AG08395 (cell line): Measurements from ENCODE around the gene CRABP2.

Source experiments
- DNase-seq: peaks from one replicate; pipeline ENCODE4 v3.0.0; 2012; ENCODE audit warnings: mixed read lengths, low spot score

Gene CRABP2

GRCh38 chr1:156708218-156708661, 2.9 kb upstream of the CRABP2 start:
- peak; percentile 54 for DNase-seq

- peak; percentile 74 for DNase-seq
Observed at GRCh38 chr1:156707417-156708217, 2.2 kb upstream of the CRABP2 start.

GRCh38 chr1:156706657-156707416, 1.5 kb upstream of the CRABP2 start:
- DNase-seq, result peak; percentile 81

GRCh38 chr1:156705918-156706656, 704 bp upstream of the CRABP2 start:
- peak; percentile 72 for DNase-seq

- DNase-seq, result peak; percentile 74
Observed at GRCh38 chr1:156704930-156705320, 458 bp downstream of the CRABP2 start.

GRCh38 chr1:156704166-156704711, 1.1 kb downstream of the CRABP2 start:
- DNase-seq, result no peak

- no peak for DNase-seq
Observed at GRCh38 chr1:156703741-156704140, 1.6 kb downstream of the CRABP2 start.

GRCh38 chr1:156703336-156703735, 2.0 kb downstream of the CRABP2 start:
- DNase-seq, result no peak

GRCh38 chr1:156700736-156701531, 4.4 kb downstream of the CRABP2 start:
- DNase-seq, result no peak

GRCh38 chr1:156698995-156699394, 6.4 kb downstream of the CRABP2 start:
- DNase-seq, result no peak

- no peak for DNase-seq
Observed at GRCh38 chr1:156697481-156697880, 7.9 kb downstream of the CRABP2 start.

GRCh38 chr1:156696755-156697154, 8.6 kb downstream of the CRABP2 start:
- DNase-seq, result no peak

GRCh38 chr1:156694690-156694962, 10.8 kb downstream of the CRABP2 start:
- no peak for DNase-seq

GRCh38 chr1:156693848-156694689, 11.3 kb downstream of the CRABP2 start:
- DNase-seq, result no peak

- no peak for DNase-seq
Observed at GRCh38 chr1:156692925-156693847, 12.2 kb downstream of the CRABP2 start.

GRCh38 chr1:156692441-156692924, 12.9 kb downstream of the CRABP2 start:
- no peak for DNase-seq

- DNase-seq, result no peak
Observed at GRCh38 chr1:156691665-156692440, 13.5 kb downstream of the CRABP2 start.

GRCh38 chr1:156691191-156691590, 14.2 kb downstream of the CRABP2 start:
- no peak for DNase-seq

GRCh38 chr1:156690675-156691036, 14.7 kb downstream of the CRABP2 start:
- DNase-seq, result no peak
